ENCODE measurements around the gene NAPB.
"Not testable (repeated sequence)": the region's sequence is repeated elsewhere in the genome, so short reads cannot be mapped to it uniquely, and the experiment has no call there.

NAPB gene

DNA sequence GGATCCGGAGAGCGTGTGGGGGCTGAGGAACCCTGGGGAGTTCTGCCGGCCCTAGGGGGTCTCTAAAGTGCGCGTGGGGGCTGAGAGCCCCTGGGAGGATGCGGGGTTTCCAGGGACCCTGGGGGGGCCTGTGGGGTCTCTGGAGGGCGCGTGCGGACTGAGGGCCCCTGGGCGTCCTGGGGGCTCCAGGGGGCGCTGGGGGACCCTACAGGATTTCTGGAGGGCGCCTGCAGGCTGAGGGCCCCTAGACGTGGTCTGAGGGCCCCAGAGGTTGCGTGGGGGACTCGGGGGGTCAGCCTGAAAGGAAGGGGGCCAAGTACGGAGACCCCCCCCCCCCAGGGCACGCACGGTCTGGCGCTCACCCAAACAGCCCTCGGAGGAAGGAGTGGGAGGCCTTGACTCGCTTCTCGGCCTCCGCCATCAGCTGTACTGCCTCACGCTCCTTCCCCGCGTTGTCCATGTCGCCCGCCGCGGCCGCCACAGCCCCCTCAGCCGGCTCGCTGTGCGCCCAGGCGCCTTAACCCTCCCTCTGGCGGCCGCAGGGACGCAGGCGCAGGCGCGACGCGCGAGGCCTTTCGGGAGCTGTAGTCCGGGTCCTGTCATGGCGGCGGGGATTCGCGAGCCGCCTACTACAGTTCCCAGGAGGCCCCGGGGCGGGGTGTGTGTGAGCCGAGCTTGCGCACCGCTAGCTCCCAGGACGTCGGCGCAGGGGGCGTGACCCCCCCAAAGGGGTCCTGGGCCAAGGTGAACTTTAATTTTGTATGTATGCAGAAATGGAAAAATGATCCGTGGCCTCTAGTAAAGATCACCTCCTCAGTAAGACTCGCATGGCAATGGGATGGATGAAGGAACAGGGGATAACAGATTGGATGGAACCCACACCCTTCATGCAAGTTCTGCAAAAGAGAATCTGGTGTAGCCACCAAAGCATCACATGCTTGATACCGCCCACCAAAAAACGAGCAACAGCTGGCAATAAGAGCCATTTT, at the start of gene NAPB:
Gene NAPB (minus strand): TSS at position 546 of the 989 bp plus-strand sequence. CDS start 86 bp downstream, at position 460.
- peak within 1 kb of the TSS; percentile 47 for H3K27ac ChIP-seq
- TF ChIP-seq ZFX (IDR thresholded peaks at IDR 0.05; ENCODE audit: borderline replicate concordance) = no peak
- TF ChIP-seq, protein P1, sequence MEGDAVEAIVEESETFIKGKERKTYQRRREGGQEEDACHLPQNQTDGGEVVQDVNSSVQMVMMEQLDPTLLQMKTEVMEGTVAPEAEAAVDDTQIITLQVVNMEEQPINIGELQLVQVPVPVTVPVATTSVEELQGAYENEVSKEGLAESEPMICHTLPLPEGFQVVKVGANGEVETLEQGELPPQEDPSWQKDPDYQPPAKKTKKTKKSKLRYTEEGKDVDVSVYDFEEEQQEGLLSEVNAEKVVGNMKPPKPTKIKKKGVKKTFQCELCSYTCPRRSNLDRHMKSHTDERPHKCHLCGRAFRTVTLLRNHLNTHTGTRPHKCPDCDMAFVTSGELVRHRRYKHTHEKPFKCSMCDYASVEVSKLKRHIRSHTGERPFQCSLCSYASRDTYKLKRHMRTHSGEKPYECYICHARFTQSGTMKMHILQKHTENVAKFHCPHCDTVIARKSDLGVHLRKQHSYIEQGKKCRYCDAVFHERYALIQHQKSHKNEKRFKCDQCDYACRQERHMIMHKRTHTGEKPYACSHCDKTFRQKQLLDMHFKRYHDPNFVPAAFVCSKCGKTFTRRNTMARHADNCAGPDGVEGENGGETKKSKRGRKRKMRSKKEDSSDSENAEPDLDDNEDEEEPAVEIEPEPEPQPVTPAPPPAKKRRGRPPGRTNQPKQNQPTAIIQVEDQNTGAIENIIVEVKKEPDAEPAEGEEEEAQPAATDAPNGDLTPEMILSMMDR (IDR thresholded peaks at IDR 0.05) = peak; percentile 22; the same call in 1 of the 2 replicates

DNA sequence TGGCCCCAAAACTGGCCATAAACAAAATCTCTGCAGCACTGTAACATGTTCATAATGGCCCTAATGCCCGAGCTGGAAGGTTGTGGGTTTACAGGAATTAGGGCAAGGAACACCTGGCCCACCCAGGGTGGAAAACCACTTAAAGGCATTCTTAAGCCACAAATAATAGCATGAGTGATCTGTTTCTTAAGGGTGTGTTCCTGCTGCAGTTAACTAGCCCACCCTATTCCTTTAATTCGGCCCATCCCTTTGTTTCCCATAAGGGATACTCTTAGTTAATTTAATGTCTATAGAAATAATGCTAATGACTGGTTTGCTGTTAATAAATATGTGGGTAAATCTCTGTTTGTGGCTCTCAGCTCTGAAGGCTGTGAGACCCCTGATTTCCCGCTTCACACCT, 45.7 kb upstream of the NAPB start:
- not testable (repeated sequence) for H3K27ac ChIP-seq

DNA sequence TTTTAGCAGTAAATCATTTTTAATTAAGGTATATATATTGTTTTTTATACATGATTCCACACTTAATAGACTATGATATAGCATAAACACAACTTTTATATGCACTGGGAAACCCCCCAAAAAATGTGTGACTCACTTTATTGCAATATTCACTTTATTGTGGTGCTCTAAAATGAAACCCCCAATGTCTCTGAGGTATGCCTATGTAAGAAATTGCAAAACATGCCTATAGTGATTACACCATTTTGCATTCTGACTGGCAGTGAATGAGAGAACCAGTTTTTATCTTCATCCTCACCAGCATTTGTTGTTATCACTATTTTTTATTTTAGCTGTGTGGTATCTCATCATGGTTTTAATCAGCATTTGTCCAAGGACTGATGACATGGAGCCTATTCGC, 39.9 kb upstream of the NAPB start:
- no peak overlapping the region for H3K27ac ChIP-seq
- TF ChIP-seq, protein P1 (IDR thresholded peaks at IDR 0.05) = no peak
- TF ChIP-seq ZFX (IDR thresholded peaks at IDR 0.05; ENCODE audit: borderline replicate concordance) = no peak

DNA sequence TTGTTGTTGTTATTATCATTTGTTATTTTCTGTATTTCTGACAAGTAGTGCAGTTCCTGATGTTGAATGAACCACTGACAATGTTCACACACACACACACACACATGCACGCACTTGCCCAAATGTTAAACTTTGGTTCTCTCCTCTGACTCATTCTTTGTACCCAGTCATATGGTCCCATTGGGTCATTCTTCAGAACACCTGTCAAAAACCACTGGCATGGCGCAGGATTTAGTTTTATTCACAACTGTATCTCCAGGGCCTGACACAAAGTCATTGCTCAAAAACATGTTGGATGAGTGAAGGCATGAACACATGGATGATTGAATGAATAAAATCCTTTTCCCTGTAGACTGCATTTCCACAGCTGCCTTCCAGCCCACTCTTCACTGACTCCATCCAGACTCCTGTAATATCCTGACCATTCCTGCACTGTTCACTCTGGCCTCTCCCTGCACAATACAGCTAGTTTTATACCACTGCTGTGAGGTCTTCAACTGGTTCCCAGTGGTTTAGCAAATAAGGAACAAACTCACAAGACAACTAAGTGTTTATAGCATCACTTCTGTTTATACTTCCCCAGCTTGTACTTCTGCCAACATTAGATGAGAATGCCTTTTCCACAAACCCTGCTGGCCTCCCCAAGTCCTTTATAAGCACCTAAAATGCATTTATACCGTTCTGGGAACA, 38.3 kb upstream of the NAPB start:
- H3K27ac ChIP-seq = no peak overlapping the region
- TF ChIP-seq, protein P1 (IDR thresholded peaks at IDR 0.05) = no peak
- no peak for TF ChIP-seq ZFX (IDR thresholded peaks at IDR 0.05; ENCODE audit: borderline replicate concordance)

DNA sequence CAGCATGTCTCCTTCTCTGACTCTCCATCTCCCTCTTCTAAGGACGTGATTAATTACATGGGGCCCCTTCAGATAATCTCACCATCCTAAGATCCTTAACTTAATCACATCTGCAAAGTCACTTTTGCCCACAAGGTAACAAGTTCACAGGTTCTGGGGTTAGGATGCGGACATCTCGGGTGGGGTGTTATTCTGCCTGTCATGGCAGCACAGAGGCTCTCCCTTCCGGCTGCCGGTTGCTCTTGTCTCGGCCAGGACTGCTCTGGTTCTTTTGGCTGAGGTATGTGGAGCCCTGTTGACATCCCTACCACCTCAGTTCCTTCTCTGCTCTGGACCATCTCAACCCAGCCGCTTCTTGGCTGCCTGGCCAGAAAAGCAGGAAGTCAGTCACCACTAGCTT, 35.6 kb upstream of the NAPB start:
- H3K27ac ChIP-seq = no peak overlapping the region
- TF ChIP-seq ZFX (IDR thresholded peaks at IDR 0.05; ENCODE audit: borderline replicate concordance) = no peak
- TF ChIP-seq, protein P1 (IDR thresholded peaks at IDR 0.05) = no peak

DNA sequence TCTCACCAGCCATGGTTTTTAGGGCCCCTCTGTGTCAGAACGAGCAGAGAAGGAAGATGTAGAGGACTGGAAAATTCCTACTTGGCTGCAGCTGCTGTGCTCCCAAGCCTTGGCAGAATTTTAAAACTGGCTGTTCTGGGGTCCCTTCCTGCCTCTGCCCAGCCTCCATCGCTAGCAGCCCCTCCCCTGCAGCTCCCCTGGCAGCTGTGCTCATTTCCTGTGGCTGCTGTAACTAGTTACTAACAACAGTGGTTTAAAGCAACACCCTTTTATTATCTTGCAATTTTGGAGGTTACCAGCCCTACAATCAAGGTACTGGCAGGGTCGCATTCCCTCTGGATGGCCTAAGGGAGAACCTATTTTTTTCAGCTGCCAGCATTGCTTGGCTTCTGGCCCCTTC, 35.1 kb upstream of the NAPB start:
- H3K27ac ChIP-seq = no peak overlapping the region
- TF ChIP-seq, protein P1 (IDR thresholded peaks at IDR 0.05) = no peak
- TF ChIP-seq ZFX (IDR thresholded peaks at IDR 0.05; ENCODE audit: borderline replicate concordance) = no peak

DNA sequence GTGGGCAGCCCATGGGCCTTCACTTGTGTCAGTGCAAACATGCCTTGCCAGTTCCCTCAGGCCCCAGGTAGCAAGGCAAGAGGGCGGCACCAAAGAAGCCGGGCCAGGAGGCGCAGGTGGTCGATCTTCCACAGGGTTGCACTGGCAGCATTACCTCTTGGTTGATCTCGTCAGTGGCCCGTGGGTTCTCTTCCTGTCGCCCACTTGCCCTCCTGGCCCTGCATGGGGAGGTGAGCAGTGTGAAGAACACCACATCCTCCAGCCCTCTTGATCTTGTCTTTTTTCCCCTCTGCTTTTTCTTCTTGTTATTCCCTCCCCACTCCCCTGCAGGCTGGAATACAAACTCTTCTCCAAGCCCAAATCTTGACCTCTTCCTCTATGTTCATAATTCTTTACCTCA, 34.4 kb upstream of the NAPB start:
- TF ChIP-seq ZFX (IDR thresholded peaks at IDR 0.05; ENCODE audit: borderline replicate concordance) = no peak
- TF ChIP-seq, protein P1 (IDR thresholded peaks at IDR 0.05) = no peak
- no peak overlapping the region for H3K27ac ChIP-seq

Data from 22Rv1 (cell line).